ENCODE data around the gene DPPA3. TPM values are rescaled to one million over a fixed set of nuclear protein-coding genes. Genes with fewer than 3 reads are reported as not detected.

The DPPA3 gene
- not detected in 5 replicates for total RNA-seq (2022; extraction: Qiagen RNA extraction)

DNA sequence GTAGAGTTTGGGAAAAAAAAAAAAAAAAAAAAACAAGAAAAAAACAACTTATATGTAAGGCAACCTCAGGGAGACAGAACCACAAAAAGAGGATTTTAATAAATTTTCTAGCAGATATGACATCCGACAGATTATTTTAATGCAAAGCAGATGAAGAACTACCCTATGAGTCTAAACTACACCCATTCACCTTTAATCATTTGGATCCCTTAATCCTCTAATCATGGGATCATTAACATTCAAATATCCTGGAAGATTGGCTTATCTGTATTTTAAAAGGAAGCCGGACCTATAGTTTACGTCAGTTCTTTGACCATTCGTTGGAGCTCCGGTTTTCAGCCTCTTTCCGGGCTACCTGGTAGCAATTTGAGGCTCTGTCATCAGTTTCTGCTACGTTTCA is at the start of gene DPPA3:
TSS of gene DPPA3 (plus strand) at position 301 of the 400 bp plus-strand sequence. CDS start 138 bp downstream, outside the sequence.

DNA sequence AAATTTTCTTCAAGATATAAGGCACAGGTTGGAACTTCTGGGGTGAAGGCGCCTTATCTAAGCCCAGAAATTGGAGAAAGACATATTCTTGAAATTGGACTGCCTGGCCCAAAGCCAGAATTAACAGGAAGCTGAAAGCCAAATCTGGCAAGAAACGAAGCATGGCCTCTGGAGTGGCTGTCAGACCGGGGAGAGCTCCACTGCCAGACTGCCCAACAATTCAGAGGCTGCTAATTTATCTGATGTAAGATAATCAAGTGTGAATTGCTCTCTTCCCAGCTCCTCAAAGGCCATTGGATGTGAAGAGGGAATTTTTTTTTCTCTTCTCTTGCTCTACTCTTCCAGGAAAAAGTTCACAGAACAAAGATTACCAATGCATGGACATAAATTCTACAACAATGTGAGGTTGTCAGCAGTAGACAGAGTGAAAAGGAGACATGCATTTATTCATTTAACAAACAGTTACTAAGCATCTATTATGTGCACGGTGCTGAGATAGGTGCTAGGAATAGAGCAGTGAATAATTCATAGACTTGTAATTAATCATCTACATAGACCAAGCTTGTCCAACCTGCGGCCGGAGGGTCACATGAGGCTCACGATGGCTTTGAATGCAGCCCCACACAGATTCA is 15.6 kb upstream of the DPPA3 start, which contains the start of gene GDF3:
TSS of gene GDF3 (minus strand) at position 210 of the 632 bp plus-strand sequence. CDS start at position 163, 47 bp downstream.

DNA sequence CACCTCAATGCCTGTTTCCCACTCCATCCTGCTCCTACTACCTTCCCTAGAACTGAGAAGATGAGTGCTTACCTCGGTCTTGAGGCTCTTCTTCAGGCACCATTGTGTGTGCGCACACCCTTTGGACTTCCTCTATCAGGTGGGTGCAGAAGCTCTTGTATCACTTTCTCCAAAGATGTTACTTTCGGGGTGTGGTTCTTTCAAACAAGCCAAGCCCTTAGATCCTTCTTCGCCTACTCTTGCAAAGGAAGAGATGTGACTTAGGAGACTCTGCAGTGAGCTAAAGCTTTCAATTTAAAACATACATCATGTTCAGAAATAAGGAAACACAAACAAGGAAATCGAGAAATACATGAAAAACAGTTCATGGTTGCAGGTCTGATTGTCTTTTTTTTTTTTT is 36.0 kb downstream of the DPPA3 start, which contains the start of gene CLEC4C:
TSS of gene CLEC4C (minus strand) at position 130 of the 400 bp plus-strand sequence. CDS start at position 103, 27 bp downstream.

Other genes with a start within 250 kb of the DPPA3 start
- gene CD163, start 207.7 kb upstream of the DPPA3 start, total RNA-seq (2022; extraction: Qiagen RNA extraction), result 0.03 to 0.06 TPM (median 0.06 TPM) in 3 of 5 replicates, not detected in the others
- gene APOBEC1, start 45.5 kb upstream of the DPPA3 start, total RNA-seq (2022; extraction: Qiagen RNA extraction), result not detected in 5 replicates
- not detected in 5 replicates for gene GDF3, start 15.7 kb upstream of the DPPA3 start, total RNA-seq (2022; extraction: Qiagen RNA extraction)
- not detected in 5 replicates for gene CLEC4C, start 35.9 kb downstream of the DPPA3 start, total RNA-seq (2022; extraction: Qiagen RNA extraction)
- not detected in 5 replicates for gene NANOGNB, start 53.8 kb downstream of the DPPA3 start, total RNA-seq (2022; extraction: Qiagen RNA extraction)
- 0.03 to 0.19 TPM (median 0.07 TPM) in 3 of 5 replicates, not detected in the others for gene NANOG, start 78.0 kb downstream of the DPPA3 start, total RNA-seq (2022; extraction: Qiagen RNA extraction)
- 0.78 to 1.1 TPM (median 0.93 TPM) in 5 replicates for gene SLC2A14, start 161.5 kb downstream of the DPPA3 start, total RNA-seq (2022; extraction: Qiagen RNA extraction)
- 9.4 to 13.3 TPM (median 11.6 TPM) in 5 replicates for gene SLC2A3, start 224.8 kb downstream of the DPPA3 start, total RNA-seq (2022; extraction: Qiagen RNA extraction)